Vagina (tissue), 2 donors: Measurements from ENCODE around the gene ALK. TPM values are rescaled to one million over a fixed set of nuclear protein-coding genes. Genes with fewer than 3 reads are reported as not detected.

Experiments used
- DNase-seq, 2 donors: peaks; one replicate each; pipeline ENCODE4 v3.0.0-alpha.2; 2017; ENCODE audit errors: extremely low spot score in 2 of 2
- H3K27ac ChIP-seq: fragments of 200-600 bp; sonication (generic); one replicate; pipeline ENCODE4 v1.5.1; 2019
- H3K27me3 ChIP-seq: fragments of 200-600 bp; sonication (generic); one replicate; pipeline ENCODE4 v1.5.1; 2019
- H3K36me3 ChIP-seq, 2 donors: fragments of 200-600 bp; sonication (generic); one replicate each; pipeline ENCODE4 v1.5.1; 2017 to 2019
- H3K4me1 ChIP-seq: fragments of 200-600 bp; sonication (generic); one replicate; pipeline ENCODE4 v1.5.1; 2019
- H3K4me3 ChIP-seq, 2 donors: fragments of 200-600 bp; sonication (generic); 1 replicate in 1 of 2; 2 replicates in 1 of 2; pipeline ENCODE4 v1.5.1; 2016 to 2019
- H3K9me3 ChIP-seq: fragments of 200-600 bp; sonication (generic); one replicate; pipeline ENCODE4 v1.5.1; 2019
- CTCF ChIP-seq, 3 experiments: fragments of 450-650 bp in 2 of 3; fragments of 200-600 bp in 1 of 3; sonication (generic) in 1 of 3; IDR thresholded peaks; one replicate each; pipeline ENCODE4 v1.5.1; 2017 to 2019; ENCODE audit warnings: antibody characterized with exemption in 3 of 3, mild to moderate bottlenecking in 2 of 3, moderate library complexity in 2 of 3
- POLR2A ChIP-seq, 2 donors: fragments of 450-650 bp; IDR thresholded peaks; one replicate each; pipeline ENCODE4 v1.6.1; 2017; ENCODE audit warnings: antibody characterized with exemption in 2 of 2, mild to moderate bottlenecking in 2 of 2, moderate library complexity in 2 of 2
- POLR2AphosphoS5 ChIP-seq, 2 donors: sonication (generic); formaldehyde crosslinking; IDR thresholded peaks; one replicate each; pipeline ENCODE4 v1.9.0; 2017; ENCODE audit warnings: antibody characterized with exemption in 2 of 2, mild to moderate bottlenecking in 2 of 2, low read depth in 1 of 2; ENCODE audit not compliant: insufficient read depth in 1 of 2
- intact Hi-C: fragments of 100-400 bp; cut with DNase I; formaldehyde crosslinking; loops from one replicate; pipeline ENCODE4 v1.15.1; 2023
- total RNA-seq: library from RNA; depleted of rRNA; stranded (reverse); fragments of >200 nt; gene quantifications from one replicate; pipeline ENCODE4 v1.2.3, GENCODE V29; 2016

ALK gene
- total RNA-seq, 1 donor from 2014 or later: 0.74 TPM

GRCh38 chr2:29446847-29447246 is 474.5 kb downstream of the ALK start:
- H3K36me3 ChIP-seq: no peaks in the 10 kb centered on the region
- no peaks in the 10 kb centered on the region for H3K9me3 ChIP-seq
- H3K4me3 ChIP-seq: no peak overlapping the region
- TF ChIP-seq POLR2AphosphoS5 (IDR thresholded peaks at IDR 0.05; ENCODE audit: insufficient read depth in 1 of 2, low read depth in 1 of 2): no peak
- TF ChIP-seq CTCF (IDR thresholded peaks at IDR 0.05): no peak
- TF ChIP-seq POLR2A (IDR thresholded peaks at IDR 0.05): no peak
- DNase-seq: no peak
- no peaks in the 10 kb centered on the region for H3K4me1 ChIP-seq
- no peaks in the 10 kb centered on the region for H3K27me3 ChIP-seq
- H3K27ac ChIP-seq: no peak overlapping the region
- intact Hi-C loops: no loop called here

GRCh38 chr2:29444150-29444549 is 477.2 kb downstream of the ALK start:
- Histone ChIP-seq H3K4me3 (no peak overlapping the region), H3K27ac (no peak overlapping the region), H3K4me1 (no peaks in the 10 kb centered on the region), H3K9me3 (no peaks in the 10 kb centered on the region), H3K36me3 (no peaks in the 10 kb centered on the region), H3K27me3 (no peaks in the 10 kb centered on the region)
- intact Hi-C loops: no loop called here
- DNase-seq: no peak
- no peak for TF ChIP-seq POLR2AphosphoS5 (IDR thresholded peaks at IDR 0.05; ENCODE audit: insufficient read depth in 1 of 2, low read depth in 1 of 2)
- TF ChIP-seq POLR2A (IDR thresholded peaks at IDR 0.05): no peak
- no peak for TF ChIP-seq CTCF (IDR thresholded peaks at IDR 0.05)

DNA sequence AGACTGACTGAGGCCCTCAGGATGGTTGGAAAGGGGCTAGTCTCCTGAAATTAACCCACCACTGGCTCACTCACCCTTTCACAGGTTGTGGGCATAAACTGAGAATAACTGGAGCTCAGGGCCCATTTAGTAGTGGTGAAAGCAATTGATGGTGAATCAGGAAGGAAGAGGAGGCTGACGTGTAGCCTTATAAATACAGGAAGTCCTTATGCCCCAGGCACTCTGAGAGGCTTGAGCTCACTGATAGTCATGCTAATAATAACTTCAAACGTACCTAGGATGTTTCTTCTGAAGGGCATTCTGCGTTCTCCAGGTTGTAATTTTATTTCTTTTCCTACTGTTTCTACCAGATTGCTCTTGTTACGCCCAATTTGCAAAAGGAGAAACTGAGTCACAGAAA is 477.8 kb downstream of the ALK start:
- Histone ChIP-seq H3K9me3 (no peaks in the 10 kb centered on the region), H3K27ac (no peak overlapping the region), H3K4me3 (no peak overlapping the region), H3K4me1 (no peaks in the 10 kb centered on the region), H3K36me3 (no peaks in the 10 kb centered on the region), H3K27me3 (no peaks in the 10 kb centered on the region)
- TF ChIP-seq POLR2A (IDR thresholded peaks at IDR 0.05) (no peak), POLR2AphosphoS5 (IDR thresholded peaks at IDR 0.05; ENCODE audit: insufficient read depth in 1 of 2, low read depth in 1 of 2) (no peak), CTCF (IDR thresholded peaks at IDR 0.05) (no peak)
- no peak for DNase-seq
- intact Hi-C loops: no loop called here

DNA sequence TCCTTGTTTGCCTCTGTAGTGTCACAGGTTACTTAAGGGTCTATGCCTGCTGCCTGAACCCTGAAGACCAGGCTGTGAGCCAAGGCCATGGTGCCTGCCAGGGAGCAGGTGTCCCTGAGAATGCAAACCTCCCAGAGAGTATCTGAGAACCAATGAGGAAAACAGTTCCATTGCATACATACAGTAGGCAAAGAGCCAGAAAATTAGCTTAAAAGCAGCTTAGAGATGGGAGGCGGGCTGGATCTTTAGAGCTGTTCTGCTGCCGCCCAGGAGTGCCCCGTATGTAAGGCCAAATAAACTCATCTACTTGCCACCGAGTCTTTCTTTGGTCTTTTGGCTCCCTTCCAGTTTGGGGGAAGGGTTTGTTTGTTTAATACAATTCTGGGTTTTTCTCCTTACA is 478.2 kb downstream of the ALK start:
- no peak for TF ChIP-seq POLR2AphosphoS5 (IDR thresholded peaks at IDR 0.05; ENCODE audit: insufficient read depth in 1 of 2, low read depth in 1 of 2)
- H3K27me3 ChIP-seq: no peaks in the 10 kb centered on the region
- H3K4me3 ChIP-seq: no peak overlapping the region
- DNase-seq: no peak
- no peak overlapping the region for H3K27ac ChIP-seq
- no peaks in the 10 kb centered on the region for H3K9me3 ChIP-seq
- no peaks in the 10 kb centered on the region for H3K36me3 ChIP-seq
- intact Hi-C loops: no loop called here
- H3K4me1 ChIP-seq: no peaks in the 10 kb centered on the region

- intact Hi-C loops: no loop called here
Measured at GRCh38 chr2:29440921-29441623, 480.3 kb downstream of the ALK start.

More at GRCh38 chr2:29440921-29441623, 480.3 kb downstream of the ALK start:
- Histone ChIP-seq H3K9me3 (no peaks in the 10 kb centered on the region), H3K36me3 (no peaks in the 10 kb centered on the region), H3K4me1 (no peaks in the 10 kb centered on the region), H3K27me3 (no peaks in the 10 kb centered on the region), H3K27ac (no peak overlapping the region), H3K4me3 (no peak overlapping the region)
- no peak for TF ChIP-seq CTCF (IDR thresholded peaks at IDR 0.05)
- no peak for TF ChIP-seq POLR2AphosphoS5 (IDR thresholded peaks at IDR 0.05; ENCODE audit: insufficient read depth in 1 of 2, low read depth in 1 of 2)
- no peak for TF ChIP-seq POLR2A (IDR thresholded peaks at IDR 0.05)
- DNase-seq: no peak
